ENCODE measurements around the gene CCSER2. TPM values are rescaled to one million over a fixed set of nuclear protein-coding genes. Genes with fewer than 3 reads are reported as not detected.

CCSER2 gene
- total RNA-seq, 3 donors from 2014 or later: 49.8 to 61.2 (median 49.9) TPM

DNA sequence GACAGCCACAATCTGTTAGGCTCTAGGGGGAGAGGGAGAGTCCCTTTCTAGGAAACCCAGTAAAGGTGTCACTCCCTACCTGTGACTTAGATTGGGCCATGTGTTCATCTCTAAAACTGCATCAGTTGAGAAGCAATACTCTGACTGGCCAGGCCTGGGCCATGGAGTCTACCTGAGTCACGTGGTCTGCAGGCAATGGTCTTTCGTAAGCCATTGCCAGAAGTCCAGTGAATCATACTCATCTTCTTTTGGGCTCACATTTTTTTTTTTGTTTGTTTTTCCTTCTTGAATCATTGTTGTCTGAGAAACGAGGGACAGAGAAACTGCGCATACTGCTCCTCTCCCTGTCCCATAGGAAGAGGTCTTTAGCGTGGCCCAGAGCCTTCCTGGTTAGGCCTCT lies 215.6 kb downstream of the CCSER2 start:
- Histone ChIP-seq H3K27ac (no peak overlapping the region), H3K36me3 (no peaks in the 10 kb centered on the region), H3K9me3 (no peaks in the 10 kb centered on the region), H3K27me3 (peaks cover 0 to 7% of the 10 kb centered on the region in 2 donors), H3K4me3 (no peak overlapping the region), H3K4me1 (peaks cover 0 to 13% of the 10 kb centered on the region in 2 donors)
- intact Hi-C loops (cut with DNase I; ENCODE audit: low total_unique reads): no loop called here
- DNase-seq (ENCODE audit: low spot score in 2 of 2): no peak
- TF ChIP-seq POLR2A (IDR thresholded peaks at IDR 0.05) (no peak), POLR2AphosphoS5 (IDR thresholded peaks at IDR 0.05) (no peak)
- TF ChIP-seq, protein P1, sequence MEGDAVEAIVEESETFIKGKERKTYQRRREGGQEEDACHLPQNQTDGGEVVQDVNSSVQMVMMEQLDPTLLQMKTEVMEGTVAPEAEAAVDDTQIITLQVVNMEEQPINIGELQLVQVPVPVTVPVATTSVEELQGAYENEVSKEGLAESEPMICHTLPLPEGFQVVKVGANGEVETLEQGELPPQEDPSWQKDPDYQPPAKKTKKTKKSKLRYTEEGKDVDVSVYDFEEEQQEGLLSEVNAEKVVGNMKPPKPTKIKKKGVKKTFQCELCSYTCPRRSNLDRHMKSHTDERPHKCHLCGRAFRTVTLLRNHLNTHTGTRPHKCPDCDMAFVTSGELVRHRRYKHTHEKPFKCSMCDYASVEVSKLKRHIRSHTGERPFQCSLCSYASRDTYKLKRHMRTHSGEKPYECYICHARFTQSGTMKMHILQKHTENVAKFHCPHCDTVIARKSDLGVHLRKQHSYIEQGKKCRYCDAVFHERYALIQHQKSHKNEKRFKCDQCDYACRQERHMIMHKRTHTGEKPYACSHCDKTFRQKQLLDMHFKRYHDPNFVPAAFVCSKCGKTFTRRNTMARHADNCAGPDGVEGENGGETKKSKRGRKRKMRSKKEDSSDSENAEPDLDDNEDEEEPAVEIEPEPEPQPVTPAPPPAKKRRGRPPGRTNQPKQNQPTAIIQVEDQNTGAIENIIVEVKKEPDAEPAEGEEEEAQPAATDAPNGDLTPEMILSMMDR (IDR thresholded peaks at IDR 0.05): no peak

DNA sequence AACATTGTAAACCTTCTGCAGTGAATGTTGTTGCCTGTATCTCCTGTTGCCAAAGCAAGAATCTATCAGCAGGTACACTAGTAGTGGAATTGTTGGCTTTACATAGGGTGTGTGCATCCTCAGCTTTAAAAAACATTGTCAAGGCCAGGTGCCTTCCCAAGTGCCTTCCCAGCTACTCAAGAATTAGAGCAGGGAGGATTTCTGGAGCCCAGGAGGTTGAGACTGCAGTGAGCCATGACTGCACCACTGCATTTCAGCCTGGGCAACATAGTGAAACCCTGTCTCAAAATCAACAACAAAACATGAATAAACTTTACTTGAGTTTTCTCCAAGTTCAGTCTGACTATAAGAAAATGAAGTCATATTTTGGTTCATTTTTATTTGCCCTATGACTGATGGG lies 217.3 kb downstream of the CCSER2 start:
- Histone ChIP-seq H3K36me3 (no peaks in the 10 kb centered on the region), H3K27me3 (peaks cover 0 to 4% of the 10 kb centered on the region in 2 donors), H3K4me1 (peaks cover 0 to 5% of the 10 kb centered on the region in 2 donors), H3K9me3 (no peaks in the 10 kb centered on the region), H3K4me3 (no peak overlapping the region), H3K27ac (no peak overlapping the region)
- intact Hi-C loops (cut with DNase I; ENCODE audit: low total_unique reads): no loop called here
- TF ChIP-seq POLR2A (IDR thresholded peaks at IDR 0.05) (no peak), POLR2AphosphoS5 (IDR thresholded peaks at IDR 0.05) (no peak)
- TF ChIP-seq, protein P1 (IDR thresholded peaks at IDR 0.05): no peak
- no peak for DNase-seq (ENCODE audit: low spot score in 2 of 2)

DNA sequence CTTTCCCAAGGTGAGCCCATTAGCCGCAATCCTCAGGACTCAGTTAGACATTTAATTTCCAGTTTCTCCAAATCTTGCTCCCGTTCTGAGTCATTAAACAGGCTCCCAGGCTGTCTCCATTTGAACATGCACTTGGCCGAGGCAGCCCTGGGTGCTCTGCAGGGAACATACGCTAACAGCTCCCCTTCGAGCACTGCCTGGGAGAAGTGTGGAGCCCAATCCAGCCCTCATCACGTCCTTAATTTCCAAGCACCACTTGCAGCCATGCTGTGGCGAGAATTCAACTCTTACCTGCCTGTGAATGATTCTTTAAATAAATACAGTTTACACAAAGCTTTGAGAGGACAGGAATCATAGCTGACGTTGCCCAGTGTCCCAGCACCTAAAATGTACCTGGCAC lies 218.2 kb downstream of the CCSER2 start:
- intact Hi-C loops (cut with DNase I; ENCODE audit: low total_unique reads): no loop called here
- TF ChIP-seq, protein P1 (IDR thresholded peaks at IDR 0.05): no peak
- TF ChIP-seq POLR2A (IDR thresholded peaks at IDR 0.05) (no peak), POLR2AphosphoS5 (IDR thresholded peaks at IDR 0.05) (no peak)
- H3K4me3 ChIP-seq: no peak overlapping the region

DNA sequence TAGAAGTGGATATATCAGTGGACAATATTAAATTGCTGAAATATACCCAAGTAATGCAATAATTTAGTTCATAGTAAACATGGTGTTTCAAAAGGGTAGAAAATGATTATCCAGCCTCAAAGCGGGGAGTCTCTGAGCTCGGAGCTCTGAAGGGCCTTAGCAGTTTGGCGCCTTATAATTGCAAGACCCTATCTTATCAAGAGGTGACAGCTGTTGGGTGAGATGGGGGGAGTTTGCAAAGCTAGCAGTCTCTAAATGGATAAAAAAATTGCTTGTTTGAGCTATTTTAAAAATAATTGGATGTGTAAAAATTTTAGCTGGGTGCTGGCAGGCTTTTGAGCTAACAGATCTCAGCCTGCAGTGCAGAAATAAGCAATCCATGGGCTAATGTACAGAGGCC lies 219.2 kb downstream of the CCSER2 start:
- no peaks in the 10 kb centered on the region for H3K4me1 ChIP-seq
- H3K9me3 ChIP-seq: no peaks in the 10 kb centered on the region
- H3K36me3 ChIP-seq: no peaks in the 10 kb centered on the region
- no peak for TF ChIP-seq POLR2AphosphoS5 (IDR thresholded peaks at IDR 0.05)
- TF ChIP-seq, protein P1 (IDR thresholded peaks at IDR 0.05): no peak
- TF ChIP-seq POLR2A (IDR thresholded peaks at IDR 0.05): no peak
- H3K27me3 ChIP-seq: peaks cover 0 to 4% of the 10 kb centered on the region in 2 donors
- intact Hi-C loops (cut with DNase I; ENCODE audit: low total_unique reads): no loop called here
- no peak overlapping the region for H3K4me3 ChIP-seq
- DNase-seq (ENCODE audit: low spot score in 2 of 2): no peak
- H3K27ac ChIP-seq: no peak overlapping the region

More for the DNA sequence above, 218.2 kb downstream of the CCSER2 start:
- Histone ChIP-seq H3K4me1 (no peaks in the 10 kb centered on the region), H3K36me3 (no peaks in the 10 kb centered on the region), H3K27ac (no peak overlapping the region), H3K27me3 (peaks cover 0 to 4% of the 10 kb centered on the region in 2 donors), H3K9me3 (no peaks in the 10 kb centered on the region)
- no peak for DNase-seq (ENCODE audit: low spot score in 2 of 2)

DNA sequence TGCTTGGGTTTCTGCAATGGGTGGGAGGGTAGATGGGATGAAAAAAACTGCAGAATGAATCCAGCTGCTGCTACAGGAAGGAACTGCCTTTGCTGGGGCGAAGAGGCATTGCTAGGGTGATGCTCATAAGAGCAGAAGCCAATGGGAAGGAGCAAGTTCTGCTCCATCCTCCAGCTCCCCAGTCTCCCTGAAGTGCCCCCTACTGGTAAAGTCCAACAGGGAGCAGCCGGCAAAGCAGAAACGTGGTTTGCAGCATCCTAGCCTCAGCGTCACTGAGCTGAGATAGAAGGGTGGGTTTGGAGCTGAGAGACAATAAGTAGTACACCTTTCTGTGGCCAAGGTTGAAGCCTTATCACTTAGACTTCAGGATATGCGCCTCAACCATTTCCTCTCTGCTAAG lies 220.5 kb downstream of the CCSER2 start:
- Histone ChIP-seq H3K27ac (no peak overlapping the region), H3K4me3 (no peak overlapping the region), H3K27me3 (peaks cover 0 to 4% of the 10 kb centered on the region in 2 donors), H3K4me1 (no peaks in the 10 kb centered on the region), H3K9me3 (no peaks in the 10 kb centered on the region), H3K36me3 (no peaks in the 10 kb centered on the region)
- no peak for TF ChIP-seq POLR2AphosphoS5 (IDR thresholded peaks at IDR 0.05)
- TF ChIP-seq, protein P1 (IDR thresholded peaks at IDR 0.05): no peak
- no peak for TF ChIP-seq POLR2A (IDR thresholded peaks at IDR 0.05)
- no peak for DNase-seq (ENCODE audit: low spot score in 2 of 2)
- intact Hi-C loops (cut with DNase I; ENCODE audit: low total_unique reads): no loop called here

Data from breast epithelium (tissue), 4 donors.